Stimulated activated CD4-positive, alpha-beta T cell treated with anti-CD3 and anti-CD28 coated beads, Interleukin-4, amount 100 ng/mL, for 24 hours (primary cell): ENCODE data around the gene OR5D13.

Experiments
- DNase-seq: peaks from one replicate; pipeline ENCODE4 v3.0.0-alpha.2; 2020

Gene OR5D13

GRCh38 chr11:55773138-55773537 lies at the start of gene OR5D13:
Gene OR5D13, plus strand, starts transcription at chr11:55773438. Its CDS starts 0 bp downstream, at chr11:55773438.
- DNase-seq = no peak

DNA sequence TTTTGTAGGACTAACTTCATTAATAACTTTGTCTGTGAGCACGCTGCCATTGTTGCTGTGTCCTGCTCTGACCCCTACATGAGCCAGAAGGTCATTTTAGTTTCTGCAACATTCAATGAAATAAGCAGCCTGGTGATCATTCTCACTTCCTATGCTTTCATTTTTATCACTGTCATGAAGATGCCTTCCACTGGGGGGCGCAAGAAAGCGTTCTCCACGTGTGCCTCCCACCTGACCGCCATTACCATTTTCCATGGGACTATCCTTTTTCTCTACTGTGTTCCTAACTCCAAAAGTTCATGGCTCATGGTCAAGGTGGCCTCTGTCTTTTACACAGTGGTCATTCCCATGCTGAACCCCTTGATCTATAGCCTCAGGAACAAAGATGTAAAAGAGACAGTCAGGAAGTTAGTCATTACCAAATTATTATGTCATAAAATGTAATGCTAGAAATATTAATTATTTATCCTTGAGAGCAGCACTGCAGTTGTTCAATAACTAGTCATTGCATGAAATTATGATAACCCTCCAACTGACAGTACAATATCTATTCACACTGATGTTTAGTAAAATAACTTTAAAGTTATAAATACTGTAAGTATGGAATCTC lies 46.4 kb upstream of the OR5D13 start:
- no peak for DNase-seq

- no peak for DNase-seq
These were observed 40.3 kb upstream of the OR5D13 start for GRCh38 chr11:55732936-55733335.

DNA sequence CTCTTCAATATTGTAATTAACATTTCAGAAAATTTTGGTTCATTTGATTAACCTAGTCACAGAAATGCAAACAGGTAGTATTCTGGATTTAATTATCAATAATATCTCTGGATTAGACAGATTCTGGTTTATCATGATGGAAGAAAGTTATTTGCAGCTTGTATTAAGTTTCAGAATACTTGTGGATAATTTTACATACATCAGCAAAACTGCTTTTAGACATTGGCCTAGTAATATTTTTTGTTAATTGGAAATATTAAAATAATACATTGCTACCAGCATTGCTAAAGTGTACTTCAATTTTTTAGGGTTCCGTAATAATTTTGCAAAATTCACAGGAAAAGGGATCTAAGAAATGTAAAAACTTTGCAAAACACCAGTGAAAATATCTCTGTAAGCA lies 18.4 kb downstream of the OR5D13 start:
- no peak for DNase-seq

GRCh38 chr11:55793321-55793720 lies 20.1 kb downstream of the OR5D13 start:
- no peak for DNase-seq

GRCh38 chr11:55795256-55795655 lies 22.0 kb downstream of the OR5D13 start, which contains the start of gene OR5D14:
Gene OR5D14, plus strand, starts transcription at chr11:55795556. Its CDS starts 0 bp downstream, at chr11:55795556.
- DNase-seq = no peak

DNA sequence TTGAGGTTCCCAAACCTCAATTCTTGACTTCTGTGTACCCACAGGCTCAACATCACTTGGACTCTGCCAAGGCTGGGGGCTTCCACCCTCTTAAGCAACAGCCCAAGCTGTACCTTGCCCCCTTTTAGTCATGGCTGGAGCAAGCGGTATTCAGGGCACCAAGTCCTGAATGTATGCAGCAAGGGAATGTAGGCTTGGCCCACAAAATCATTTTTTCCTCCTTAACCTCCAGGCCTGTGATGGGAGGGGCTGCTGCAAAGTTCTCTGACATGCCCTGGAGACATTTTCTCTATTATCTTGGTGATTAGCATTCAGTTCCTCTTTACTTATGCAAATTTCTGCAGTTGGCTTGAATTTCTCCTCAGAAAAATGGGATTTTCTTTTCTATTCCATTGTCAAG lies 33.0 kb downstream of the OR5D13 start:
- no peak for DNase-seq

- DNase-seq = no peak
These were observed 37.8 kb downstream of the OR5D13 start, which contains the start of gene OR5L1 for GRCh38 chr11:55811067-55811466. Gene OR5L1, plus strand, starts transcription at chr11:55811367. Its CDS starts 100 bp downstream, at chr11:55811467.

DNA sequence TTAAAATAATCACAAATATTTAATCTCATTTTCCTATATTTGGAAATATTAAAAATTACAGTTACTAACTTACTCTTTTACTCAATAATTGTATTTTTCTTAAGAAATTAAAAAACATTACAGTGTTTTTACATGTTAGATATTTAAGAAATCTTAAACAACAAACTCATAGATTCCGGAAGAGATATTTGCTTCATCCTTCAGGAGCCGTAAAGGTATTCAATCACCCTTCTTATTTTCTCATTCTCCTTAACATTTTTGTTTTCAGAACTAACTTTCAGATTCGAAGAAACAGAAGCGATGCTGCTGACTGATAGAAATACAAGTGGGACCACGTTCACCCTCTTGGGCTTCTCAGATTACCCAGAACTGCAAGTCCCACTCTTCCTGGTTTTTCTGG lies 46.1 kb downstream of the OR5D13 start, which contains the start of gene OR5D18:
OR5D18 (plus strand) TSS at position 301 of the 400 bp plus-strand sequence; CDS start at position 301, 0 bp downstream.
- no peak for DNase-seq
